T-helper 1 cell treated with Interleukin-12 subunit alpha and Interleukin-12 subunit beta and Interleukin-4 antibody, amounts not matched to agents 30 μg/mL and 1 μg/mL, for 36 hours (primary cell): ENCODE data around the gene CCDC190.
"Not testable (repeated sequence)": the region's sequence is repeated elsewhere in the genome, so short reads cannot be mapped to it uniquely, and the experiment has no call there.

Experiments used
- H3K27ac Mint-ChIP-seq: one replicate; pipeline ENCODE4 v1.8.0; 2021; ENCODE audit warnings: mild to moderate bottlenecking, mixed read lengths
- H3K27me3 Mint-ChIP-seq: one replicate; pipeline ENCODE4 v1.8.0; 2021; ENCODE audit warnings: low read depth, mixed read lengths
- H3K36me3 Mint-ChIP-seq: one replicate; pipeline ENCODE4 v1.8.0; 2021; ENCODE audit warnings: low read depth, mixed read lengths
- H3K4me1 Mint-ChIP-seq: one replicate; pipeline ENCODE4 v1.8.0; 2021; ENCODE audit warnings: low read depth, mixed read lengths
- H3K4me3 Mint-ChIP-seq: one replicate; pipeline ENCODE4 v1.8.0; 2021; ENCODE audit warnings: mild to moderate bottlenecking, moderate library complexity, mixed read lengths
- H3K9me3 Mint-ChIP-seq: one replicate; pipeline ENCODE4 v1.8.0; 2021; ENCODE audit warnings: mixed read lengths

The CCDC190 gene

GRCh38 chr1:162889989-162890388, 29.0 kb upstream of the CCDC190 start:
- Mint-ChIP-seq H3K36me3 (no peaks in the 10 kb centered on the region), H3K9me3 (no peaks in the 10 kb centered on the region), H3K27me3 (peaks cover 11% of the 10 kb centered on the region), H3K27ac (no peak overlapping the region), H3K4me1 (no peaks in the 10 kb centered on the region), H3K4me3 (no peak overlapping the region)

GRCh38 chr1:162886705-162887104, 25.7 kb upstream of the CCDC190 start:
- Mint-ChIP-seq H3K4me3 (no peak overlapping the region), H3K36me3 (no peaks in the 10 kb centered on the region), H3K27me3 (peaks cover 11% of the 10 kb centered on the region), H3K4me1 (no peaks in the 10 kb centered on the region), H3K9me3 (no peaks in the 10 kb centered on the region), H3K27ac (no peak overlapping the region)

GRCh38 chr1:162885265-162885664, 24.3 kb upstream of the CCDC190 start:
- no peaks in the 10 kb centered on the region for H3K36me3 Mint-ChIP-seq
- no peak overlapping the region for H3K27ac Mint-ChIP-seq
- peaks cover 14% of the 10 kb centered on the region for H3K27me3 Mint-ChIP-seq
- no peaks in the 10 kb centered on the region for H3K4me1 Mint-ChIP-seq
- no peaks in the 10 kb centered on the region for H3K9me3 Mint-ChIP-seq
- H3K4me3 Mint-ChIP-seq: no peak overlapping the region

- Mint-ChIP-seq H3K27me3 (peaks cover 12% of the 10 kb centered on the region), H3K9me3 (no peaks in the 10 kb centered on the region)
Measured at GRCh38 chr1:162884831-162885230, 23.9 kb upstream of the CCDC190 start.

GRCh38 chr1:162882248-162882674, 21.3 kb upstream of the CCDC190 start:
- no peaks in the 10 kb centered on the region for H3K4me1 Mint-ChIP-seq
- H3K4me3 Mint-ChIP-seq: no peak overlapping the region
- peaks cover 12% of the 10 kb centered on the region for H3K27me3 Mint-ChIP-seq
- H3K36me3 Mint-ChIP-seq: no peaks in the 10 kb centered on the region
- H3K27ac Mint-ChIP-seq: no peak overlapping the region
- H3K9me3 Mint-ChIP-seq: no peaks in the 10 kb centered on the region

More at GRCh38 chr1:162884831-162885230, 23.9 kb upstream of the CCDC190 start:
- no peaks in the 10 kb centered on the region for H3K36me3 Mint-ChIP-seq
- H3K4me3 Mint-ChIP-seq: no peak overlapping the region
- H3K27ac Mint-ChIP-seq: no peak overlapping the region
- no peaks in the 10 kb centered on the region for H3K4me1 Mint-ChIP-seq

- H3K27ac Mint-ChIP-seq: no peak overlapping the region
- peaks cover 12% of the 10 kb centered on the region for H3K27me3 Mint-ChIP-seq
- H3K4me1 Mint-ChIP-seq: no peaks in the 10 kb centered on the region
- H3K36me3 Mint-ChIP-seq: no peaks in the 10 kb centered on the region
- no peaks in the 10 kb centered on the region for H3K9me3 Mint-ChIP-seq
- no peak overlapping the region for H3K4me3 Mint-ChIP-seq
Measured at GRCh38 chr1:162881590-162881989, 20.6 kb upstream of the CCDC190 start.

GRCh38 chr1:162880617-162881016, 19.6 kb upstream of the CCDC190 start:
- H3K9me3 Mint-ChIP-seq, H3K4me3 Mint-ChIP-seq, H3K4me1 Mint-ChIP-seq, H3K36me3 Mint-ChIP-seq, H3K27ac Mint-ChIP-seq: not testable (repeated sequence)
- peaks cover 17% of the 10 kb centered on the region for H3K27me3 Mint-ChIP-seq

GRCh38 chr1:162878000-162878596, 17.1 kb upstream of the CCDC190 start:
- Mint-ChIP-seq H3K4me3 (no peak overlapping the region), H3K9me3 (no peaks in the 10 kb centered on the region), H3K4me1 (no peaks in the 10 kb centered on the region), H3K36me3 (no peaks in the 10 kb centered on the region), H3K27me3 (peaks cover 15% of the 10 kb centered on the region), H3K27ac (no peak overlapping the region)

GRCh38 chr1:162877412-162877811, 16.4 kb upstream of the CCDC190 start:
- H3K36me3 Mint-ChIP-seq: no peaks in the 10 kb centered on the region
- peaks cover 18% of the 10 kb centered on the region for H3K27me3 Mint-ChIP-seq
- H3K27ac Mint-ChIP-seq: no peak overlapping the region
- H3K4me3 Mint-ChIP-seq: no peak overlapping the region
- H3K4me1 Mint-ChIP-seq: no peaks in the 10 kb centered on the region
- H3K9me3 Mint-ChIP-seq: no peaks in the 10 kb centered on the region

GRCh38 chr1:162876751-162877150, 15.8 kb upstream of the CCDC190 start:
- Mint-ChIP-seq H3K4me3 (no peak overlapping the region), H3K27ac (no peak overlapping the region), H3K36me3 (no peaks in the 10 kb centered on the region), H3K4me1 (no peaks in the 10 kb centered on the region), H3K27me3 (peaks cover 18% of the 10 kb centered on the region), H3K9me3 (no peaks in the 10 kb centered on the region)

- Mint-ChIP-seq H3K36me3 (no peaks in the 10 kb centered on the region), H3K4me3 (no peak overlapping the region), H3K27me3 (peaks cover 32% of the 10 kb centered on the region), H3K27ac (no peak overlapping the region), H3K4me1 (no peaks in the 10 kb centered on the region), H3K9me3 (no peaks in the 10 kb centered on the region)
Measured at GRCh38 chr1:162873671-162874666, 13.0 kb upstream of the CCDC190 start.

- H3K9me3 Mint-ChIP-seq: no peaks in the 10 kb centered on the region
- no peak overlapping the region for H3K27ac Mint-ChIP-seq
- H3K4me3 Mint-ChIP-seq: no peak overlapping the region
- no peaks in the 10 kb centered on the region for H3K4me1 Mint-ChIP-seq
- peaks cover 32% of the 10 kb centered on the region for H3K27me3 Mint-ChIP-seq
- no peaks in the 10 kb centered on the region for H3K36me3 Mint-ChIP-seq
Measured at GRCh38 chr1:162872981-162873380, 12.0 kb upstream of the CCDC190 start.

- not testable (repeated sequence) for H3K27ac Mint-ChIP-seq, H3K4me1 Mint-ChIP-seq, H3K4me3 Mint-ChIP-seq, H3K36me3 Mint-ChIP-seq, H3K9me3 Mint-ChIP-seq
- H3K27me3 Mint-ChIP-seq: peaks cover 32% of the 10 kb centered on the region
Measured at GRCh38 chr1:162871417-162871816, 10.4 kb upstream of the CCDC190 start.

GRCh38 chr1:162868972-162869371, 8.0 kb upstream of the CCDC190 start:
- Mint-ChIP-seq H3K4me1 (no peaks in the 10 kb centered on the region), H3K27ac (no peak overlapping the region), H3K36me3 (no peaks in the 10 kb centered on the region), H3K9me3 (no peaks in the 10 kb centered on the region), H3K27me3 (peaks cover 23% of the 10 kb centered on the region), H3K4me3 (no peak overlapping the region)

- Mint-ChIP-seq H3K4me1 (no peaks in the 10 kb centered on the region), H3K36me3 (no peaks in the 10 kb centered on the region), H3K27ac (no peak overlapping the region), H3K27me3 (peaks cover 25% of the 10 kb centered on the region), H3K9me3 (no peaks in the 10 kb centered on the region), H3K4me3 (no peak overlapping the region)
Measured at GRCh38 chr1:162861625-162862024, 650 bp upstream of the CCDC190 start.
